Head of caudate nucleus (tissue), 42 donors: ENCODE measurements around the gene STYXL1.

Experiments
- DNase-seq, 42 donors: peaks; one replicate each; pipeline versions ENCODE4 v3.0.0 to v3.0.0-alpha.2; 2020 to 2021; ENCODE audit warnings: mixed read lengths in 7 of 42
- intact Hi-C: fragments of 100-400 bp; cut with DNase I; formaldehyde crosslinking; loops from one replicate; pipeline ENCODE4 v1.15.0; 2022

Gene STYXL1

DNA sequence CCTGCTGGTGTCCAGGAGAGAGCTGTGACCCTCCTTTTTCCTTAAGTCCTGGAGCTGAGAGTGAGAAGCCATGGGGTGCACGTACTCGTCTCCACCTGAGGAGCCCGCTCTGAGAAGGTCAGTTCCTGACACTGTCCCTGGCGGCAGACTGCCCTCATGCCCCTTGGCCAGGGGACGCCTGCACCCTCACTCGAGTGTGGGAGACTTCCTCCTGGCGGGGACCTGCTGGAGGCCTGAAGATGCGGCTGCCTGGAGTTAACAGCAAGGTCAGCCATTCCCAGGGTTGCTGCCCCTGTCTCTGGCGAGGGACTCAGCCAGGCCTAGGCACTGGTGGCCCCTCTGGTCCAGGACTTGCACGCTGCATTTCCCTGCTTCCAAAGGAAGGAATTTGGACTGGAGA, 79.8 kb downstream of the STYXL1 start:
- no peak for DNase-seq
- intact Hi-C loops = no loop called here

DNA sequence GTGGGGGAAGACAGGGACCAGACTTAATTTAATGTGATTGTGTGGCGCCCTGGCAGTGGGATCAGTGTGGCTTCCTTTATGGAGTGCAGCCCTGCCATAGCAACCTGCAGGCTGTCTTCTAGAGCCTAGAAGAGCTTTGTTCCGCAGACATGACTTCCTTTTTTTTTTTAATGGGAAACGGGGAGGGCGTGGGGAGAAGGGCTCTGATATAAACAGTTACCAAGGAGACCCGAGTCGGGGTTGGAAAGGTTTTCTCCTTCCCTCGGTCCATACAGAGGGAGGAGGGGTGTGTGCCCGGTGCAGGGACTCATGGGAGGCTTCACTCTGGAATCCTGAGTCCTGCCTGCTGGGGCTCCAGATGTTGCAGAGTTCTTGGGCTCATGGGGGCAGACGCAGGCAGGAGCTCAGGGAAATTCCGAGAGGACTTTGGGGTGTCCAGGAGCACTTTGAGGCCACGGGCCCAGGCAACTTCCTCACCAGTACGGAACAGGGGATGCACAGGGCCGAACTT, 80.3 kb downstream of the STYXL1 start:
- intact Hi-C loops = no loop called here
- DNase-seq = peak in 1 of 42 donors; percentile 41

DNA sequence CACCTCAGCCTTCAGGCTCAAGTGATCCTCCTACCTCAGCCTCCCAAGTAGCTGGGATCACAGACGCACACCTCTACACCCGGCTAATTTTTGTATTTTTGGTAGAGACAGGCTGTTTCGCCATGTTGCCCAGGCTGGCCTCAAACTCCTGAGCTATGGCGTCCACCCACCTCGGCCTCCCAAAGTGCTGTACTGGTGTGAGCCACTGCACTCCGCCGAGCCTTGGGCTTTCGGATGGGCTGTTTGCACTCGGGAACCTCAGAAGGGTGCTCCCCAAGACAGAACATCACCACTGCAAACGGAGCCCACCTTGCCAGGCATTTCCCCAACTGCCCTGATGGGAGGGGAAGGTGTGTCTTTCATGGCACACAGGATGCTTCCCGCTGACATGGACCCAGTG, 80.7 kb downstream of the STYXL1 start:
- intact Hi-C loops = no loop called here
- no peak for DNase-seq

DNA sequence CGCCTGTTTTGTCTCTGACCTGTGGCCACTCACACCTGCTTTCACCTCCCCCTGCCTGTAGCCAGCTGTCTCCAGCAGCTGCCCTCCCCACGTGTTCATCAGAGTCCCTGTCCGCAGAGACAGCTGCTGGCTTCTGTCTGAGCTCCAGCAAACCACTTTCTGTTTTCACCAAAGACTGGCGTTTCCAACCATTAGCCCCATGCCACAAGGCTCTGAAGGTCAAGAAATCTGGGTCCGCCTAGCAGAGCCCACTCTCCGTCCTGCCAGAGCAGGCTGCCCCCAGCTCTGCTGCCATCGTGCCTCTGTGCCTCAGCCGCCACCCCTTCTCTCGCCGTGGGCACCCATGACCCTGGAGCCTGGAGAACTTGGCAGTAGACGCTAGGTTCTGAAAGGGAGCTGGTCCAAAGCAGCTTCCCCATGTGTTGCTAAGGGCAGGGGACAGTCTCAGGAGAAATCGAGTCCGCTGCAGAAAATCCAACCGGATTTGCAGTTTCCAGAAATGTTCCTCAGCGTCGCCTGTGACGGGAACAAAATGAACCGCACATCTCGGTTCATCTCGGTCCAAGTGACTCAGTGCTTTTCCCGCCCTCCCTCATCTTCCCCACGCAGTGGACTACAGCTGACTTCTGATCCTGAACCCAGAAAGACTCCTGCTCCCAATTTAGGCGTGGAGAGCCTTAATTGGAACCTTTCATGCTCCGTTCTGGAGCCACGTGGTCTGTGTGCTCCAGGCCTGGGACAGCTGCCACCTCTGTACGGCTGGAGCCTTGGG, 81.4 kb downstream of the STYXL1 start:
- peak in 14 of 42 donors; percentile 27 to 75 (median 46) for DNase-seq
- intact Hi-C loops = no loop called here

DNA sequence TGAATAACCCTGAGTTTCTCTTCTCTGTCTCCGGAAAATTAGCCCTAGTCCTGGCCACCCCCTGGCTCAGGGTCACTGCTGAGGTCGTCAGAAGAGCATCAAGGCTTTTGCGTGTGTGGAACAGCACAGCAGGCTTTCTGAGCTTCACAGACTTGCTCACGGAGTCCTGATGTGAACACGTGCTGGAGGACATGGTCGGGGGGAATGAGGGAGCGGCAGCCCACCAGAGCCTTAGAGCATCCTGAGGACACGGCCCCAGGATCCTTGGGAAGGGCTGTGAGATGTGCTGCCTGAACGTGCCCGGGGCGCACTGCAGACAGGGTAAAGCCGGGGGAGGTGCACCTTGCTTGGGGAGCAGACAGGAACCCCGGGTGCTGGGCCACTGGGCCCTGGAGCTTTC, 82.2 kb downstream of the STYXL1 start:
- no peak for DNase-seq
- intact Hi-C loops = no loop called here

DNA sequence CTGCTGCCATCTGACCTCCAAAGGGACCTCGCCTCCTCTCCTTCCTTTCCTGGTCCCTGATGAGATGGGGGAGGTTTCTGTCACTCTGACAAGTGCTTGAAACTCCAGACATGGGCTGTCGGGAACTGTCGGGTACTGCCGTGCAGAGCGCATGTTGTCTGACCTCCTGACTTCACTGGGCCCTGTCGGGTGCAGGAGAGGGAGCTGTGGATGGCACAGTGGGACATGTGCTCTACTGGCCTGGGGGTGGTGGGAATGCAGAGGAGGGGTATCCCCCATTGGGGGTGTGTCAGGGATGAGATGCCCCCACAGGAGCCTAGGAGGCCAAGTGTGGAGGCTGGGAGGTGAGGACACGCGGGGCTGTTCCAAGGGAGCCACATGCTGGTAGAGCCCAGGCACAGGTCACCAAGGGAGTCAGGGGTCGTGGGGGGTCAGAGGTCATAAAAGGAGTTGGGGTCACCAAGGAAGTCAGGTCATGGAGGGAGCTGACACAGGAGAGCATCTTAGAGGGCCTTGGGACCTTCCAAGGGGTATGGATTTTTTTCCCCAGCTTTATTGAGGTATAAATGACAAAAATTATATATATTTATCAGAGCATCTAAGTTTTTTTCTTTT, 84.3 kb downstream of the STYXL1 start:
- DNase-seq = no peak
- intact Hi-C loops = no loop called here

DNA sequence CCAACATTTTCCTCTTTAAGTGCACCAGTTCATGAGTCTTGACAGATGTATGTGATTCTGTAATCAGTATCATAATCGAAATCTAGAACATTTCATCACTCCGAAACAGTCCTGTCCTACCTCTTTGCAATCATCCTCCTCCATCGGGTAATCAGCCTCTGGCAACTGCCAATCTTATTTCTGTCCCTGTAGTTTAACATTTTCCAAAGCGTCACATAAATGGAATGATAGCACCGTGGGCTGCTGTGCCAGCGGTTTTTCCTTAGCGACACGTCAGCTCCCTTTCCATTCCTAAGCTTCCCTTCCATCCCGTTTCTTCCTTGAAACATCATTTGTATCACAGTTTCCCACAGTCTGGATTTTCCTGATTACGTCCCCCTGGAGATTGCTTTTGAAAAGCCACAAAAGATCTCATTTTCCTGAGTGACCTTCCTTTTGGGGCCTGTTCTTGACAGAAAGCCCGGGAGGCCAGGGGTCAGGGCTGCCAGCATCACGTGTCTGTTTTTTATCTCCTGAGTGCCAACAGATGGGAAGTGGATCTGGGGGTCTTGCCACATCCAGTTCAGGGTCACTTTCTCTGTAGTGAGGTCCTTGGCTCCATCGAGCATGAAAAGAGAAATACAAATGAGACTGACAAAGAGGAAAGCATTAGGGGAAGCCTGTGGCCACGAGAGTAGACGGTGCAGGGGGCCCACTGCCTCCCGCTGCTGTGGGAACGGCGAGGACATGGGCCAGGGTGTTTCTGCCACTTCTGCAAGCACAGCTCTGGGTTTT, 85.0 kb downstream of the STYXL1 start:
- DNase-seq = peak in 16 of 42 donors; percentile 40 to 73 (median 55)
- intact Hi-C loops = no loop called here

DNA sequence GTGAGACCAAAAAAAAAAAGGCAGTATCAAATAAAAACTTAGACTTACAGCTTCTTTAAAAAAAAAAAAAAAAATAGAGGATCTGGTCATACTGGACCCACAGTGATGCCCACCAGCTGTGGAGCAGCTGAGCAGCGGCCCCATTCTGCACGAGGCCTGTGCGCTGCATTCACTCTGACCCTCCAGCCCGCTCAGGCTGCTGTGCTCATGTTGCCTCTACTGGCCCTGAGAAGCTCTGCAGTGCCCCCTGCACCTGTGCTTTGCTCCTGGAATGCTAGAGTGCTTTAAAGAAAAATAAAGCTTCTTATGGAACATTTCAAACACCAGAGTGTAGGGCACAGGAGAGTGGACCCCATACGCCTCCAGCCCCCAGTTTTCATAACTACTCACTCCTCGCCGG, 86.6 kb downstream of the STYXL1 start:
- DNase-seq = no peak

DNA sequence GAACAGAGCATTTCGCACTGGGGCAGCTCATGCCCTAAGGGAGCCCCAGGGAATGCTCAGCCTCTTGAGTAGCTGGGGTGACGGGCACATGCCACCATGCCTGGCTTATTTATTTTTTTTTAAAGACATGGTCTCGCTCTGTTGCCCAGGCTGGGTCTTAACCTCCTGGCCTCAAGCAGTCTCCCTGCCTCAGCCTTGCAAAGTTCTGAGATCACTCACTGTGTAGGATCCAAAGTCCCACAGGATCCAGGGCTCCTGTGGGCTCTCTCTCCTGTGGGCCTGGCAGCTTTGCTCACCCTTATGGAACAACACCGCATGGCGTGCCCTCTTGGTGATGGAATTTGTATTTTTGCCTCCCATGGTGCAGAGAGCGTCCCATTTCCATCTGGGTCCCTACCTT, 87.4 kb downstream of the STYXL1 start:
- no peak for DNase-seq
- intact Hi-C loops = no loop called here

More for the DNA sequence above, 86.6 kb downstream of the STYXL1 start:
- intact Hi-C loops = no loop called here

DNA sequence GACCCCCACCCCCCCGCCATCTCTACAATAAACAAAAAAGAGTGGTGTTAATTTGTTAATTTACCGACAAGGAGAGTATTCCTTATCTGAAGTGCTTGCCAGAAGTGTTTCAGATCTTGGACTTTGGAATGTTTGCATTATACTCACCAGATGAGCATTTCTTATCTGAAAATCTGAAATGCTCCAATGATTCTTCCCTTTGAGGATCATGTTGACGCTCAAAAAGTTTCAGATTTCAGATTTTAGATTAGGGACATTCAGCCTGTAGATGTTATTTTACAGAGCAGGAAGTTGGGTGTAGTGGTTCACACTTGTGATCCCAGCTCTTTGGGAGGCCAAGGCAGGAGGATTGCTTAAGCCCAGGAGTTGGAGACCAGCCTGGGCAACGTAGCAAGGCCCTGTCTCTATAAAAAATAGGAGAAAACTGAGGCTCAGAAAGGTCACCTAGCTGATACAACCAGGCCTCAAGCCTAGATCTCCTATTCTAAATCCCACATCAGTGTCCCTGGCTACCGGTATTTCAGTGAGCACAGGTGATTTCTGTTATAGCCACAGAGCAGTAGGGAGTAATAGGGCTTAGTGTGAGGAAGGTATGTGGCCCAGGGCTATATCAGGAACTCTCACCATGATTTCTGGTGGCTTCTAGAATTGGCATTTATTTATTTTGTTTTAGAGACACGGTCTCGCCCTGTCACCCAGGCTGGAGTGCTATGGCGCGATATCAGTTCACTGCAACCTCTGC, 88.8 kb downstream of the STYXL1 start:
- intact Hi-C loops = no loop called here
- DNase-seq = no peak

DNA sequence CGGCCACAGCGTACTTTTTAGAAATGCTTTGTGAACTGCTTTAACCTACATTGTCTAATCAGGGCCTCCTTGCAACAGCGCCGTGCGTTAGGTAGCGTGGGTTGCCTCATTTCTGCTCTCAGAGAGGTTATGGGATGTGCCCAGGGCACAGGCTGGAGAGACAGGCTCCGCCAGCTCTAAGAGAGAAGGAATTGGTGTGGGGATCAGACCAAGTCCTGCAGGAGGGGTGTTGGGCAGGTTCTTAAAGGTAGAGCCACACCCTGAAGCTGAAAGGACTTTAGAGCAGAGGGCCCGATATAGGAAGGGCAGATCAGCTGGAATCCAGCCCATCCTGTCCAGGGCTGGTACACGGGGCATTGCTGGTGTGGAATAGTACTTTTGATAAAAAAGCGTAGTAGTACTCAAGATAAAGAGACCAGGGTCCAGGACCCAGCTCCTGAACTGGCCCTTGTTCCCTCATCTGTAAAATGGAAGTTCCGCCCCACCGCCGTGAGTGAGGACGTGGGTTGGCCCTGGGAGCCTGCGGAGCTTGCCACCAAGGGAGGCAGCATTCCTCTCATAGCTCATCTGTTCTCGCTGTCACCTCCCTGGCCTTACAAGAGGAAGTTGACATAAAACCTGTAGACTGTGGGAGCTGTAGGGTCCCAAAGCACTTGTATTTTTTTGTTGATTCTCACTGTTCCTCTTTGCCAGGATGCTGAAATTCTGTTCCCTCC, 90.6 kb downstream of the STYXL1 start:
- intact Hi-C loops = no loop called here
- peak in 13 of 42 donors; percentile 31 to 69 (median 49) for DNase-seq

DNA sequence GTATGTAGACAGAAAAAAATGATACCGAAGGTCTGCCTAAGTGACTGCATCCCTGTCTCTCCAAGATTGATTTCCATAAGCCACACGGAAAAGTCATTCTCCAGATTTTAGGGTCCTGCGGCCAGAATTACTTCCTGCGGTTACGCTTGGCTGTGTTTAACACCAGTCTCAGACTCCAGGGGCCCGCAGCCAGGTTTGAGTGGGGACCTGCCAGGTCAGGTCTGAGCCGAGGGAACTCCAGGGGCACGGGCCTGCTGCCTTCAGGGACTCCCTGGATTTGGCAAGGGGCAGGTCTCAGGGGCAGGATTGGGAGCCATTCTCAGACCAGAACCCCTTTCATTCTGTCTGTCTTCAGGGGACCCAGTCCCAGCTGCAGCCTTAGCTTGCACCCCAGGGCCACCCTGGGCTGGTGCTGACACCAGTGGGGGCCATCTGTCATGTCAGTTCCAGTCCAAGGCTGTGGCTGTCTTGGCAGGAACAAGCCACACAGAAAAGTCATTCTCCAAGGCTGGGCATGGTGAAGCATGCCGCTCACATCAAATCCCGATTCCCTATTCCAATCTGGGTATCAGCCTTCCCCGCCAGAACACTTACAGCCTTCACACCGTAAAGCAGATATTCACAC, 92.4 kb downstream of the STYXL1 start:
- DNase-seq = no peak
- intact Hi-C loops = no loop called here

DNA sequence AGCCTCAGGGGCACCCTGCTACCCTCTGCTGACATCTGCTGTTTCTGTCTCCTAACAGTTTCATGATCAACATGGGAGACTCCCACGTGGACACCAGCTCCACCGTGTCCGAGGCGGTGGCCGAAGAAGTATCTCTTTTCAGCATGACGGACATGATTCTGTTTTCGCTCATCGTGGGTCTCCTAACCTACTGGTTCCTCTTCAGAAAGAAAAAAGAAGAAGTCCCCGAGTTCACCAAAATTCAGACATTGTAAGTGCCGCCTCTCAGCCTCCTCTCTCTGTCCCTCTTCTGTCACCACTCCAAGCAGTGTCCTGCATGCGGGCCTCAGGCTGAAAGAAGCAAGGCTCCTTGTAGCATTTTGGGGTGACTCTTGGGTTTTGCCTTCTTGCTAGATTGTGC, 93.9 kb downstream of the STYXL1 start:
- DNase-seq = no peak

DNA sequence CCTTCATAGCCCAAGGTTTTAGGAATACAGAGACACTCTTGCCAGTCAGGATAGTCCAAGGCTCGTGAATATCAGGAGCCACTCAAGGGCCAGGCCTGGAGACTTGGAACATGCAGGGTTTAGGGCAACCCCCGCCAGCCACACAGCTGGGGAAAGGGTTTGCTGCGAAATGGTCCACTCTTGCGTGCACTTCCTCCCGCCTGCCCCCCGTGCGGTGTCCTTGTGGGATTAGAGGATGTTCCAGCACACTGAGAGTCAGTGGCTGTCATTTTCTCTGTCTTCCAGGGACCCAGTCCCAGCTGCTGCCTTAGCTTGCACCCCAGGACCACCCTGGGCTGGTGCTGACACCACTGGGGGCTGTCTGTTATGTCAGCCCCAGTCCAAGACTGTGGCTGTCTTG, 94.4 kb downstream of the STYXL1 start:
- intact Hi-C loops = no loop called here

More for the DNA sequence above, 93.9 kb downstream of the STYXL1 start:
- intact Hi-C loops = no loop called here

DNA sequence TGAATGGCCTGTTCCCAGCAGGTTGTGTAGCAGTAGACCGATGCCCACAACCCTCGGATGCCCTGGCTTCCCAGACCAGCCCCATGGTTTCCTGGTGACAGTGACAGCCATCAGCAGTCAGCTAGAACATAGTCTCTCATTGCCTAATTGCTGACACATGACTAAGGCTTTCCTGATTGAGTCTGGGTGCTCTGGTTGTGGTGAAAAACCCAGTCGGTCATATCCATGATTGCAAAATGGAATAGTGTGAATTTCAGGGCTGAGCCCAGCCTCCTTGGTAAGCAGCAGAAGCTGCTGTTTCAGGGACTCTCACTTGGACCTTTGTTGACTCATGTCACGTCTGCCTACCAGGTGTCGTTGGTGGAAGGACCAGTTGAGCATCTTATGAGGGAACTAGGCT, 96.3 kb downstream of the STYXL1 start:
- intact Hi-C loops = no loop called here
- DNase-seq = peak in 1 of 42 donors; percentile 74

More for the DNA sequence above, 94.4 kb downstream of the STYXL1 start:
- no peak for DNase-seq

DNA sequence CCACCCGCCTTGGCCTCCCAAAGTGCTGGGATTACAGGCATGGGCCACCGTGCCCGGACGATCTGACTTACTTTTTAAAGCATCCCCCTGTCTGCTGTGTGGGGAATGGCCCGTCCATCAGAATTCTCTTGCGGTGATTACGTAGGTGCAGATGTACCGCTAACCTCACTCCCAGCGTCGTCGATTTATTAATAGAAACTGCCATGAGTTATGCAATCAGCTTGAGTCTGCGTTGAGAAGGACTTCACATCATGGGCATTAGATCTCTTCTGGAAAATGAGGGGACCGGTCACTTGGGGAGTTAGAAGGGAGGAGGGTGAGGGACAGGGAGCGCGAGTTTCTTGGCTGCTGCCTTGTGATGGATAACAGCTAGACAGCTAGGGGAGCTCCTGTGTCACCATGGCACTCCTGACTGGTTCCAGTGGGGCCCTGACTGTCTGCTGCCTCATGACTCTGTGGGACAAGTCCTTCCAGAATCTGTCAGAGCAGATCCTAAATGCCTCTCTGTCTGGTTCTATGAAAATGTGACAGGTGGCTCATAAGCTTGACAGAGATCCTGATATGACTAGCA, 97.6 kb downstream of the STYXL1 start:
- intact Hi-C loops = no loop called here
- no peak for DNase-seq

DNA sequence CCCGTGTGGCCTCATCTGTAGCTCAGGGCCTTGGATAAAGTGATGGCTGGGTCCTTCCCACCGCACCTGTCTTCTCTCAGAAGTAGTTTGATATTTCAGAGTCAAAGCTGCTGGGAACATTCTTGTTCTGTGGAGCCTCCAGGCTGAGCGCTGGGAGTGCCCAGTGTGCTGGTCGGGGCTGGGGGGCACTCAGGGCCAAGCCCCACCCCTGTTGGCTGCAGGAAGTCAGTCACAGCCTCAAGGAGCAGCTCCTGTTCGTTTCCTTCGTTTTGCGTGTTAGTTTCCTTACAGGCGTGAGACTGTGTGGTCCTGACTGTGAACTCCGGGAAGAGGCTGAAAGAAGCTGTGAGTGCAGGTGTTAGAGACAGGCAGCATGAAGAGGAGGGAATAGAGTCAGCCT, 99.6 kb downstream of the STYXL1 start:
- intact Hi-C loops = no loop called here
- no peak for DNase-seq
